HS-5 (cell line): ENCODE data around the gene MRTFA.

Source experiments
- DNase-seq: peaks from one replicate; pipeline ENCODE4 v3.0.0-alpha.2; 2012; ENCODE audit warnings: low read depth

MRTFA gene

DNA sequence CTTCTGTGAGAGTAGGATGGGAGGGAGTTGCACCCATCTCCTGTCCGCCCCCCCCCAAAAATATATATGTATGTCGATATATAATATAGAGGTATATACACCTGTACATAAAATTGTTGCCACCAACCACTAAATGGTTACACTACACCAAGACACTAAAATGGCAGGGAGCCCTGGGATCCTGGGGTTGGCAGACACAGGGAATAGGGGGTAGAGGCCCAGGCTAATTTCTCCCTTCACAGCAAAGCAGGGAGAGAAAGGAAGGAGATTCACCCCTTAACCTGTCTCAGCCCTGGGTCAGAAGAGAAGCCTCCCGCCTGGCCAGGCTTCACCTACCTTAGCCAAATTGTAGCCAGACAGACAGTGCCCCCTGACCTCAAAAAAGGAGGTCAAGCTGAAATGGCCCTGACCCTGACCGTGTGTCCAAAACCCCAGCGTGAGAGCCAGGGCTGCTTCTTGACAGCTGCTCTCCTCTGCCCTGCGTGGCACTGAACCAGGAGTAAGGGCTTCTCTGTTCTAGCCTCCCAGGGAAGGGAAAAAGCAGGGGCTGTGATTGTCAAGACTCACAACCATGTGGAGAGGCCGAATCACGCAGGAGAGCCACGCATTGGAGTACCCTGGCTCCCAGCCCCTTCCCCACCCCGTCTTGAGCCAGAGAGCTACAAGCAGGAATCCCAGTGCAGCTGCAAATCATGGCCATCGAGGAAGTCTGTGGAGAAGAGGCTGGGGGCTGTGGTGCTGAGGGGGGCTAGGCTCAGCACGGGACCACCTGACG, 225.6 kb downstream of the MRTFA start:
- no peak for DNase-seq

DNA sequence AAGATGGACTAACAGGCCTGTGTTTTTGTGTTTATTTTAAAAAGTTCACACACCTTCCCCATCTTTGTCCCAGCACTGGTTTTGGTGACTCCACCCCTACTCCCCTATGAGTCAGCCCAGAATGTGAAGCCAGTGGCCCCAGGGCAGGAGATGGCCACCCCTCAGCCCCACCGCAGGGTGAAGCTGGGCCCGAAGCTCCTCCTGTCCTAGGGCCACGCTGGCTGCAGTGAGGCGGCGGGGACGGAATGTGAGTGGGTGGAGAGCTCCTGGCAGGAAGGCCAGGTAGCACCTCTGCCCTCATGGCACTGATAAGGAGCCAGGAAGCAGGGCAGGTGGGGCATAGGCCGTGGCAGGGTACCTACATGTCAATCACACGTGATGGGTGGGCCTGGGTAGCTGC, 226.2 kb downstream of the MRTFA start:
- DNase-seq = no peak

DNA sequence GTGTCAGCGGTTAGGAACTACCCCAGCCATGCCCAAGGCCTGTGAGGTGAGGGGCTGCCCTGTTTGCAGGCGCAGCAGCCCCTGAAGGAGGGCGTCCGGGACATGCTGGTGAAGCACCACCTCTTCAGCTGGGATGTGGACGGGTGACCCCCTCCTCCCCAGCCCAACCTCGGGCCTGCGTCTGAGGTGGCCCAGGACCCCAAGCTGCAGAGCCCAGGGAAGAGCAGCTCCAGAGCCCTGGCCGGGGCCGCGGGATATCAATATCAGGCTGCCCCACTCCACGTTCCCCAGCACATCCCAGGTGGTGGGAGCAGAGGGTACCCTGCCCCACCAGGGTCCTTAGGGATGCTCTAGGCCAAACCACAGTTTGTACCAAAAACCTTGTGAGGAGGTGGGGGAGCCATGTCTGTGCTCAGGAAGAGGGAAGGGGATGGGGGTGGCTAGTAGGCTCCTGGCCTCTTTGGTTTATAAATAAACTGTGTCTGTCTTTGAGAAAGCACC, 226.9 kb downstream of the MRTFA start:
- no peak for DNase-seq

DNA sequence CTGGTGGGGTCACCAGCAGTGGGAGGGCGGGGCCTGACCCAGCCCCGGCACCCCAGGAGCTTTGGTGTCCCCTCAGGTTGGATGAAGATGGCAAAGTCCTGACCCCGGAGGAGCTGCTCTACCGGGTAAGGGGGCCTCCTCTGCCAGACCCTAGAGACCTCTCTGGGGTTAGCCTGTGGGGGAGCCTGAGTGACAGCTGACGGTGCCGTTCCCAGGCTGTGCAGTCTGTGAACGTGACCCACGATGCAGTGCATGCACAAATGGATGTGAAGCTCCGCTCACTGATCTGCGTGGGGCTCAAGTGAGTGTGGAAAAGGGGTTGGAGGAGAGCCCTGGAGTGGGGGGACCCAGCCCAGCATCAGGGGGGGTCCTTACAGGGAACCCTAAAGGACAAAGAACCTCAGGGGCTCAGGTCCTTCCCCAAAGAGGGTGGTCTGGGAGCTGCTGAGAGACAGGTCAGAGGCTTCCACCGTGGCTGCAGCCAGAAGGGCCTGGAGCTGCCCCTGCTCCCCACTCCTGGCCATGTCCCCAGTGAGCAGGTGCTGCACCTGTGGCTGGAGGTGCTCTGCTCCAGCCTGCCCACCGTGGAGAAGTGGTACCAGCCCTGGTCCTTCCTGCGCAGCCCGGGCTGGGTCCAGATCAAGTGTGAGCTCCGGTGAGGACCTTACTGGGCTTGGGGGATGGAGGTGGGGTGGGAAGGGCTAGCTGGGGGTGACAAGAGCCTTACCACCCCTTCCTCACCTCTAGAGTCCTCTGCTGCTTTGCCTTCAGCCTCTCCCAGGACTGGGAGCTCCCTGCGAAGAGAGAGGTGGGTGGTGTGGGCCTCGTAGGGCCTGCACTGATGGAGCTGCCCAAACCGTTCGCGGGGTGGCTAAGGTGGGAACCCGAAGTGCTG, 227.6 kb downstream of the MRTFA start:
- no peak for DNase-seq

DNA sequence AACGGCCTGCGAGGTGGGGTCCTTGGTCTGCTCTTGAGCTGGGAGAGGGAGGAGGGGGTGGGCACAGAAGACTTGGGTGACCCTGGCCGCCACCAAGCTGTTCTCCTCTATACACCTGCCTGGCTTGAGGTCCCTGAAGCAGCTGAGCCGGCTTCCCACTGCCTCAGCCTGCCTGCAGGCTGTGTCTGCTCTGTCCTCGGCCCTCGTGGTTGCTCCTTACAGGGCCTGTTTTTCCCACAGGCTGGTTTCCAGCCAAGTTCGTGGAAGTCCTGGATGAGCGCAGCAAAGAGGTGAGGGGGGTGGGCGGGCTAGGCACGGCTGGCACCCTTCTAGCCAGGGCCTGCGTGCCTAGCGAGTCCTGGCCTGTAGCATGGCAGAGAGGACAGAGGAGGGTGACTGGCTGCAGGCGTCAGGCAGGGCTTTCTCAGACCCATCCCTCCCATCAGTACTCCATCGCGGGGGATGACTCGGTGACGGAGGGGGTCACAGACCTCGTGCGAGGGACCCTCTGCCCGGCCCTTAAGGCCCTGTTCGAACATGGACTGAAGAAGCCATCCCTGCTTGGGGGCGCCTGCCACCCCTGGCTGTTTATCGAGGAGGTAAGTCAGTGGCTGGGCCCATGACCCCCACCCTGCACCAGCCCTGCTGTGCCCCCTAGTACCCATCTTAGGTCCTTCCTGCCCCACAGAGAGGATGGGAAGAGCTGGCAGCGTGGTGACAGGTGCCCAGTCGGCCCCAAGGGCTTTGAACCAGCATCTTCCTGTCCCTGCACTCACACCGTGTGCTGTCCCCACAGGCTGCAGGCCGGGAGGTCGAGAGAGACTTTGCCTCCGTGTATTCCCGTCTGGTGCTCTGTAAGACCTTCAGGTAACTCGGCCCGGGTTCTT, 228.4 kb downstream of the MRTFA start:
- no peak for DNase-seq

DNA sequence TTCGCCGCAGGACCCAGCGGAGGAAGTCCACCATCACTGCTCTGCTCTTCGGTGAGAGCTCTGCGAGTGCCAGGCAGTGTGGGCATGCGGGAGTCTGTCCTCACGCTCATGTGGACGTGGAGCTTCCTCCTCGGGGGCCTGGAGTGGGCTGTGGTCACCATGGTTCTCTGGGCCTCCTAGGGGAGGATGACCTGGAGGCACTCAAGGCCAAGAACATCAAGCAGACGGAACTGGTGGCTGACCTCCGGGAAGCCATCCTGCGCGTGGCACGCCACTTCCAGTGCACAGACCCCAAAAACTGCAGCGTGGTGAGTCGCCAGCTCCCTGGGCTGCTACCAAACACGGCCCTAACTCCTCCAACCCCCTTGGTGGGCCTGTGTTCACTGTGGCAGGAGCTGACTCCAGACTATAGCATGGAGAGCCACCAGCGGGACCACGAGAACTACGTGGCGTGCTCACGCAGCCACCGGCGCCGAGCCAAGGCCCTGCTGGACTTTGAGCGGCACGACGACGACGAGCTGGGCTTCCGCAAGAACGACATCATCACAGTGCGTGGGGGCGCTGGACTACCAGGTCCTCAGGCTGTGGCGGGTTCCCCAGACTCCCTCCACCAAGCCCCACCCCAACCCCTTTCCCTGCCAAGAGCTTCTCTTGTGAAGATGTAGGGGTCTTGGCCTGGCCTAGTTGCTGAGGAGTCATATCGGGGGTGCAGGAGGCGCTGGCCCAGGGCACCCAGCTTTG, 229.3 kb downstream of the MRTFA start:
- DNase-seq = no peak

DNA sequence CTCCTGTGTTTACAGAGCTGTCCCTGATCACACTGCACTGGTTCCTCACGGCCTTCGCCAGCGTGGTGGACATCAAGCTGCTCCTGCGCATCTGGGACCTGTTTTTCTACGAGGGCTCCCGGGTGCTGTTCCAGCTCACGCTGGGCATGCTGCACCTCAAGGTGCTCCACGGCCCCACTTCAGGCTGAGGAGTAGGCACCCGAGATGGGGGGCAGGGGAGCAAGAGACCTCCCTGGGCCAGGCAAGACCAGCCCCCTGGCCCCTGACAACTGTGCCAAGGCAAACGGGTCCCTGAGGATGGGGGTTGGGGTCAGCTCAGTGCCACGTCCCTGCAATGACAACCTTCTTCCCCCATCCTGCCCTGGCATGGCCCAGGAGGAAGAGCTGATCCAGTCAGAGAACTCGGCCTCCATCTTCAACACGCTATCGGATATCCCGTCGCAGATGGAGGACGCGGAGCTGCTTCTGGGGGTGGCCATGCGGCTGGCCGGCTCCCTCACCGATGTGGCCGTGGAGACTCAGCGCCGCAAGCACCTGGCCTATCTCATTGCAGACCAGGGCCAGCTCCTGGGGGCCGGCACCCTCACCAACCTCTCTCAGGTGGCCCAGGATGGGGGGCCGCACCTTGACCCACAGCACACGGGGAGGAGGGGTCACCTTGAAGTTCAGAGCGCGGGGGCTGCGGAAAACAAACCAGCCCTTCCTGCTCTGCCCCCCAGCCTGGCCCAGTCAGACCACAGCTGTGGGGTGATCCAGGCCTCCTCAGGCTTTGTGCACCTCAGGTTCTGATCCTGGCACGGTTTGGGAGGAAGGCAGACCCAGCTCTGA, 230.2 kb downstream of the MRTFA start:
- no peak for DNase-seq

DNA sequence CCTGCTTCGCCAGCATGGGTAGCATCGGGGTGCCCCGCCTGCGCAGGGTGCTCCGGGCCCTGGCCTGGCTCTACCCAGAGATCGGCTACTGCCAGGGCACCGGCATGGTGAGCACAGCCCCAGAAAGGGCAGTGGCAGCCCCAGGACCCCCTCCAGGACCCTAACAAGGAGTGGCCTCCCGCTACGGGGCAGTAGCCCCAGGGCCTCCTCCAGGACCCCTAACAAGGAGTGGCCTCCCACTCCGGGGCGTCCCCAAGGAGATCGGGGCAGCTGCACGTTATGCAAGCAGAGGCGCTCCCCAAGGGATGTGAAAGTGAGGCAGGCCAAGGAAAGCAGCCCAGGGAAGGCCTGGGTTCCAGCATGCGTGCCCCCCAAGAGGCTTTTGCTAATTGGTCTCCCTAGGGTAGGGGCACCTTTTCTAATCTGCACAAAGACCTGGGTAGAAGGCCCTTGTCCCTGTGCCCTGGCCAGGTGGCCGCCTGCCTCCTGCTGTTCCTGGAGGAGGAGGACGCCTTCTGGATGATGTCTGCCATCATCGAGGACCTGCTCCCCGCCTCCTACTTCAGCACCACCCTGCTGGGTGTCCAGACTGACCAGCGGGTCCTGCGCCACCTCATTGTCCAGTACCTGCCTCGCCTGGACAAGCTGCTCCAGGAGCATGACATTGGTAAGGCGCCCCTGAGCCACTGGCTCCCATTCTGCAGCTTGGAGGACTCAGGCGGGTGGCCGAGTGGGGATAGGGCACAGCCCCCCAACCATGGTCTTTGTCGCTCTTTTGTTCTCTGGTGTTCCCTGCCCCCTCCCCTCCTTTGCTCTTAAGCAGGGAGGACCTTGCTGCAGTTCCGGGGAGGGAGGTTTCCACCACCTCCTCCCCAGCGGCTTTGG, 231.1 kb downstream of the MRTFA start:
- no peak for DNase-seq

DNA sequence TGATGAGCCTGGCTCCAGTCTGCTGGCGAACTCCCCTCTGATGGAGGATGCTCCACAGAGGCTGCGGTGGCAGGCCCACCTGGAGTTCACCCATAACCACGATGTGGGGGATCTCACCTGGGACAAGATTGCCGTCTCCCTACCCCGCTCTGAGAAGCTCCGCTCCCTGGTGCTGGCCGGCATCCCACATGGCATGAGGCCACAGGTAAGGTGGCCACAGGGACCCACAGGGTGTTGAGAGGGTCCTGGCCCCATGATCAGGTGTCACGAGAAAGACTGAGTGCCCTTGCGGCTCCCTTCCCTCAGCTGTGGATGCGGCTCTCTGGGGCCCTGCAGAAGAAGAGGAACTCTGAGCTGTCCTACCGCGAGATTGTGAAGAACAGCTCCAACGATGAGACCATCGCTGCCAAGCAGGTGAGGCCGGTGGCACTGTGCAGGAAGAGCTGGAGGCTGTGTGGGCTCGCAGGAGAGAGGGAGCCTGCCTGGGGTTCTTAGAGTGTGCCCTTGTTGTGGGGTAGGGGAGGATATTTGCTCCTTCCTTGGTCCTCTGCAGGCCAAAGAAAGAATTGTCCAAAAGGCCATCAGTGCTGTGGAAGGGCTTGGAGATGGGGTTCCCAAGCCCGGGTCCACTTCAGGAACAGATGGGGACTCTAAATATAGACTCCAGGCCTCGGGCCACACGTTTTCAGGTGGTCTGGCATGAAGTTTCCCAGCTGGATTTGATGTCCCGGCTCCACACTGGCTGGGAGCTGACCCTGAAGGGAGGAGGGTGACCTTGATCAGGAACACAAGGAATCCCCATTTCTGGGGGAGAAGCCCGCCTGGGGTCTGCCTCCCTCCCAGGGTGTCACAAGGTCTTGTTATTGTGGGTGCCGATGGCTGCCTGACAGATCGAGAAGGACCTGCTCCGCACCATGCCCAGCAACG, 232.0 kb downstream of the MRTFA start:
- no peak for DNase-seq

DNA sequence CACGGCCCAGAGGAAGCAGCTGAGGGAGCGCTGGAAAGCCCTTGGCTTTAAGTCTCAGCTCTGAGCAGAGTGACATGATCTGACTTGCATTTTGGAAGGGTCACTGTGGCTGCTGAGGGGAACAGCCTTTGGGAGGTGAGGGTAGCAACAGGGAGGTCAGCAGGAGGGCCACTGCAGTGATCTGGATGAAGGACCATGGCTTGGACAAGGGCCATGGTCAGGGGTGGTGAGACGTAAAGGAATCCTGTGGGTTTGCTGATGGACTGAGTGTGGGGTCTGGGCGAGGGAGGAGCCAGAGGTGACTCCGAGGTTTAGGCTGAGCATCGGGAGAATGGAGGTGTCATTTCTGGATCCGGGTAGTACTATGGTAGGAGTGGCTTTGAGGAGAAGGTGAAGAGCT, 232.9 kb downstream of the MRTFA start:
- DNase-seq = no peak

DNA sequence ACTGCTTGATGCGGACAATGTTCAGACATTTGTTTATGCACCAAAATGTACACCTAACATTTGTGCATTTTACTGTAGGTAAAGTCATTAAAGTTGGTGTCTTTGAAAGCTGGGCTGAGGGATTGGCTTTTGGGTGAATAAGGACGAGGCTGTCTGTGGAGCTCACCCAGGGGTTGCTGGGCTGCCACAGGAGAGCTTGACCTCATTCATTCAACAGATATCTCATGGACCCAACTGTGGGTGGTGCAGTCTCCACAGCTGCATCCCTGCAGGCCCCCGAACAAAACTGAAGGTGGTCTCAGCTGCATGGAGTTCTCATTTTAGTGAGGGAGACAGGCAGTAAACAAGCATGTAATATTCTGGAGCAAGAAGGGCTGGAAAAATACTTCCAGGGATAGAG, 233.4 kb downstream of the MRTFA start:
- DNase-seq = no peak

DNA sequence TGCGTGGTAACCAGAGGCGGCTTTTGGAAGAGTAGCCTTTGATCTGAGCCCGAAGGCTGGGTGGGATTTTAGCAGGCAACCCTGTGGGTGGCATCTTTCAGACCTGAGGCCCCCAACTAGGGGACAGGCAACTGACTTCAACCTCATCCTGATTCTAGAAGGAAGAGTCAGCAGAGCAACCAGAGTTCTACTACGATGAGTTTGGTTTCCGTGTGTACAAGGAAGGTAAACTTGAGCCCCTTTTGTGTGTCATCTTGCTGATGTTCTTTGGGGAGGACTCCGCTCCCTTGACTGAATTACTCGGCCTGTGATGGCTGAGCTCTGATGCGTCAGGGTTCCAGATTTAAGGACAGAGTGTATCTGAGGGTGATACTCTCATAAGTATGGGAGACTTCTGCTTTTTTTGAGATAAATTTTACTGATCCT, 234.5 kb downstream of the MRTFA start:
- DNase-seq = no peak

DNA sequence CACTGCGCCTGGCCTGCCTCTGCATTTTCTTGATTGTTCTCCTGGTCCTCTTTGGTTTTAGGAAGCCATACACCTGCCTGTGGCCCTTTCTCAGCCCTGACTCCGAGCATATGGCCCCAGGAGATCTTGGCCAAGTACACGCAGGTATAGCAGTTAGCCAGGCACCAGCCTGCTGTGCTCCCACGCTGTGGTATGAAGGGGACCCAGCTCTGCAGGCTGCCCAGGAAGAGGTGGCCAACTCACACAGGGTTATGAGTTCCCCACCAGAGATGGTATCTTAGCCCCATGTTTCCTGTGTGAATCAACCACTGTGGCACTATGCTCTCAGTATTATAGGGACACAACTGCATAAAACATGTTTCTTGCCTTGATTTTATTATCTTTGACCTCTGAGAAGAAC, 235.0 kb downstream of the MRTFA start:
- DNase-seq = no peak

DNA sequence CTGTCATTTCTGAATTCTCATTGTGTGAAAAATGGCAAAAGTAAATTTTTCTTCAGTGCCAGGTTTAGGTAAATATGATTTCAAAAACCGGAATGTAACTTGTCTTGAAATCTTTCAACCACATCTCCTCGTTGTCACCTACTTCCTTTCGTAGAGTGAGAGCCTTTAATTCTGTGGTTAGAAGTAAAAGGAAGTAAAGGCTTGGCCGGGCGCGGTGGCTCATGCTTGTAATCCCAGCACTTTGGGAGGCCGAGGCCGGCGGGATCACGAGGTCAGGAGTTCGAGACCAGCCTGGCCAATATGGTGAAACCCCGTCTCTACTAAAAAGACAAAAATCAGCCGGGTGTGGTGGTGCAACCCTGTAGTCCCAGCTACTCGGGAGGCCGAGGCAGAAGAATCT, 236.4 kb downstream of the MRTFA start:
- DNase-seq = no peak

DNA sequence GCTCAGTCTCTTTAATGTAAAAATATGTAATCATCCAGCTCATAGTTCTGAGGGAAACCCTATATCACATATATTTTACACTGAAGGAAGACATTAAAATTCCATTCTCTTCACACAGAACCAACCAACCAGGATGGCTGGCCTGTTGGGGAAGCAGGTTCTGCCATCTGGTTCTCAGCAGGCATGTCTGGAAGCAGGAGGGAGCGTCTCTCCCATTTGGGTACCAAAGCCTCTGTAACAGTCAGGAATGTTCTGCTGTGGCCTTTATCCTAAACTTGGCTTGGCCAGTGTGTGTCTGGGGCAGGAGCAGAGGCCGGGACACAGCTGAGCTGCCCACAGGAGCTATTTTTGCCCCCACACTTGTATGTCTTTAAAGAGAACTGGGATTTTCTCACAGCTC, 236.9 kb downstream of the MRTFA start:
- no peak for DNase-seq

DNA sequence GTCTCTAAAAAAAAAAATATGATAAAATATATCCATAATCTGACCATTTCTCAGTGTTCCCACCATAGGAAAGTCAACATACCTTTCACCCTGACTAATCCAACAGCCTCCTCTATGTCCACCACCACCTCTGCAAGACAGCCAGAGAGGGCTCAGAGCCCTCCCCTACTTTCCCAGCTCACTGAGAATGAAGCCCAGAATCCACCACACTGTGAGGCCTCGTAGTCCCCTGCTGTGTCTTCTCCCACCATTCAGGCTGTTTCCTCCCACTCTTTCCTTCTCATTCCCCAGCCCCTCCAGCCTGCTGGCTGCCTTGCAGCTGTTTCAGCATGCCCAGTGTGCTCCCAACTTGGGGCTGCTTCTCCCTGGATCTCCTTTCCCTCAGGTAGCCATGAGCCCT, 239.1 kb downstream of the MRTFA start:
- no peak for DNase-seq

DNA sequence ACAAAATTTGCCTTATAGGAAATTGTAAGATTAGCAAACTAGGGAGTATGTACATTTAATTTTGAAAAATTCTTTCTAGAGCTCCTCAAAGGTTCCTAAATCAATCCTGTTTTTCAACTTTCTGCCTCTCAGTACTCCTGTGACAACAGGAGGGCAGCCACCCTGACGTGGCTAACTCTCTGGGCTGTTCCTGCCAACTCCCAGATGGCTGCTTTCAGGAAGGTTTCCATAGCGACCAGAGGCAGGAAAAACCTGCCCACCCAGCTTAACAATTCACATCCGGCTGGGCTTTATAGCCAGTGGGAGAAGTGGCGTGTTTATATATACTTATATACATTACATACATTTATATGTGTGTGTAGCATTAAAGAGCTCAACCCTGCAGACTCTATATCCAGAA, 239.6 kb downstream of the MRTFA start:
- no peak for DNase-seq

DNA sequence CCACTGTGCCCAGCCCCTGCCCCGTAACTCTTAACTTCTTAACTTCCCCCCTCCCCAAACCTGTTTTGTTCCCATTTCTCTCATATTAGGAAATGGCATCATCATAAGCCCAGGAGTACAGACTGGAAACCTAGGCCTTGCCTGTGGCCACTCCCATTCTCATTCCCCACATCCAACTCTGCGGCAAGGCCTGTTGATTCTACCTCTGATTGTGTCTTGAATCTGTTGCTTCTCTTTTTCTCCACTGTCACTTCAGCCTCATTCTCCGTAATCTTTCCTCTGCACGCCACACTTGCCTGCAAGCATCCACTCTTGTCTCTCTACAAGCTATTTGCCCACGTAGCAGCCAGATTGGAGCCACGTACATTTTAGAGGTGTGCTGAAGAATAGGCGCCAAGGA, 240.9 kb downstream of the MRTFA start:
- no peak for DNase-seq
